RCC 7860 (cell line): ENCODE data around the gene PRKCA.
"Not testable (repeated sequence)": the region's sequence is repeated elsewhere in the genome, so short reads cannot be mapped to it uniquely, and the experiment has no call there.

Experiments
- DNase-seq: peaks from one replicate; pipeline ENCODE4 v3.0.0-alpha.2; 2015; ENCODE audit warnings: low spot score
- FAIRE-seq: peaks from 2 replicates; lab custom pipeline; 2012; peaks lifted over from hg19 to GRCh38; lab: Jason Lieb, UNC

Gene PRKCA

GRCh38 chr17:66451188-66452149 is 149.1 kb downstream of the PRKCA start:
- DNase-seq (no peak), FAIRE-seq (peak; percentile 40)

- DNase-seq (no peak), FAIRE-seq (no peak)
Observed at GRCh38 chr17:66455060-66455459, 152.6 kb downstream of the PRKCA start.

GRCh38 chr17:66457499-66457898 is 155.1 kb downstream of the PRKCA start:
- DNase-seq = not testable (repeated sequence)

GRCh38 chr17:66458782-66459181 is 156.4 kb downstream of the PRKCA start:
- DNase-seq (no peak), FAIRE-seq (no peak)

More at GRCh38 chr17:66457499-66457898, 155.1 kb downstream of the PRKCA start:
- FAIRE-seq = not testable (repeated sequence)

GRCh38 chr17:66459811-66460270 is 157.4 kb downstream of the PRKCA start:
- peak; percentile 82 for DNase-seq
- FAIRE-seq = peak; percentile 89

- no peak for DNase-seq
- no peak for FAIRE-seq
Observed at GRCh38 chr17:66460558-66460957, 158.1 kb downstream of the PRKCA start.

GRCh38 chr17:66461343-66461995 is 159.1 kb downstream of the PRKCA start:
- DNase-seq (no peak), FAIRE-seq (no peak)

- DNase-seq (no peak), FAIRE-seq (no peak)
Observed at GRCh38 chr17:66462010-66462409, 159.6 kb downstream of the PRKCA start.

GRCh38 chr17:66464921-66465320 is 162.5 kb downstream of the PRKCA start:
- DNase-seq (no peak), FAIRE-seq (no peak)

GRCh38 chr17:66465701-66466100 is 163.3 kb downstream of the PRKCA start:
- no peak for FAIRE-seq

GRCh38 chr17:66466106-66466820 is 163.8 kb downstream of the PRKCA start:
- no peak for FAIRE-seq
- DNase-seq = no peak

More at GRCh38 chr17:66465701-66466100, 163.3 kb downstream of the PRKCA start:
- no peak for DNase-seq

GRCh38 chr17:66466840-66467367 is 164.5 kb downstream of the PRKCA start:
- DNase-seq = peak; percentile 100
- peak; percentile 97 for FAIRE-seq

- DNase-seq (no peak), FAIRE-seq (no peak)
Observed at GRCh38 chr17:66467766-66468165, 165.4 kb downstream of the PRKCA start.

- FAIRE-seq (no peak), DNase-seq (peak; percentile 67)
Observed at GRCh38 chr17:66468241-66469087, 166.1 kb downstream of the PRKCA start.

GRCh38 chr17:66469088-66469442 is 166.7 kb downstream of the PRKCA start:
- DNase-seq (no peak), FAIRE-seq (no peak)

- FAIRE-seq (no peak), DNase-seq (no peak)
Observed at GRCh38 chr17:66469461-66469860, 167.0 kb downstream of the PRKCA start.

GRCh38 chr17:66469890-66470289 is 167.5 kb downstream of the PRKCA start:
- peak; percentile 81 for FAIRE-seq
- peak; percentile 56 for DNase-seq

- no peak for DNase-seq
- FAIRE-seq = no peak
Observed at GRCh38 chr17:66472123-66472522, 169.7 kb downstream of the PRKCA start.

GRCh38 chr17:66474258-66474657 is 171.8 kb downstream of the PRKCA start:
- DNase-seq (no peak), FAIRE-seq (no peak)
